Skeletal muscle tissue (tissue), 4 donors: ENCODE results near the gene CSTF3. TPM values are rescaled to one million over a fixed set of nuclear protein-coding genes. Genes with fewer than 3 reads are reported as not detected.
A peak's percentile ranks its signal among the peaks of the same experiment; 100 is the strongest.
"Not testable (repeated sequence)": the region's sequence is repeated elsewhere in the genome, so short reads cannot be mapped to it uniquely, and the experiment has no call there.

ENCODE experiments used
- H3K27ac ChIP-seq: one replicate; pipeline ENCODE4 v1.7.0; 2013; ENCODE audit warnings: mild to moderate bottlenecking, low read depth, low read length, inconsistent platforms
- H3K27me3 ChIP-seq, 3 donors: one replicate each; pipeline ENCODE4 v1.7.0; 2013; ENCODE audit warnings: low read length in 3 of 3; ENCODE audit not compliant: control insufficient read depth in 3 of 3, insufficient read depth in 3 of 3
- H3K36me3 ChIP-seq, 3 donors: one replicate each; pipeline ENCODE4 v1.7.0; 2013; ENCODE audit warnings: low read length in 3 of 3; ENCODE audit not compliant: control insufficient read depth in 3 of 3, insufficient read depth in 3 of 3
- H3K4me1 ChIP-seq, 3 donors: one replicate each; pipeline ENCODE4 v1.7.0; 2013; ENCODE audit warnings: low read length in 3 of 3, mild to moderate bottlenecking in 3 of 3; ENCODE audit not compliant: control insufficient read depth in 3 of 3, insufficient read depth in 3 of 3
- H3K4me3 ChIP-seq, 3 donors: one replicate each; pipeline ENCODE4 v1.7.0; 2013; ENCODE audit warnings: low read length in 3 of 3
- H3K9ac ChIP-seq, 3 donors: one replicate each; pipeline ENCODE4 v1.7.0; 2013; ENCODE audit warnings: low read length in 3 of 3, mild to moderate bottlenecking in 3 of 3, moderate library complexity in 2 of 3, low read depth in 1 of 3
- H3K9me3 ChIP-seq, 3 donors: one replicate each; pipeline ENCODE4 v1.7.0; 2013; ENCODE audit warnings: low read length in 3 of 3; ENCODE audit not compliant: control insufficient read depth in 3 of 3
- total RNA-seq: library from RNA; depleted of rRNA; stranded (reverse); fragments of >200 nt; gene quantifications from one replicate; pipeline ENCODE4 v1.2.3, GENCODE V29; 2014
- donor health status: Osteomylitis.

The CSTF3 gene
- total RNA-seq, 1 donor from 2014 or later: 50.6 TPM

GRCh38 chr11:33048701-33049100, 112.6 kb downstream of the CSTF3 start:
- not testable (repeated sequence) for H3K4me3 ChIP-seq, H3K4me1 ChIP-seq, H3K9me3 ChIP-seq, H3K9ac ChIP-seq, H3K27me3 ChIP-seq
- peak overlapping the region; percentile 19 for H3K27ac ChIP-seq
- peaks cover 0 to 12% (median 2%) of the 10 kb centered on the region in 3 donors for H3K36me3 ChIP-seq

GRCh38 chr11:33045551-33046255, 115.6 kb downstream of the CSTF3 start:
- Histone ChIP-seq H3K9me3 (no peaks in the 10 kb centered on the region), H3K27me3 (no peaks in the 10 kb centered on the region), H3K27ac (no peak overlapping the region), H3K4me1 (peaks cover 2 to 4% (median 3%) of the 10 kb centered on the region in 3 donors), H3K36me3 (peaks cover 0 to 12% (median 2%) of the 10 kb centered on the region in 3 donors), H3K9ac (no peak overlapping the region), H3K4me3 (no peak overlapping the region)

GRCh38 chr11:33044285-33044756, 117.0 kb downstream of the CSTF3 start:
- Histone ChIP-seq H3K27ac (no peak overlapping the region), H3K36me3 (peaks cover 0 to 12% (median 2%) of the 10 kb centered on the region in 3 donors), H3K4me1 (peaks cover 7 to 10% (median 8%) of the 10 kb centered on the region in 3 donors), H3K4me3 (no peak overlapping the region), H3K9me3 (no peaks in the 10 kb centered on the region), H3K27me3 (no peaks in the 10 kb centered on the region), H3K9ac (no peak overlapping the region)

GRCh38 chr11:33043221-33043830, 118.0 kb downstream of the CSTF3 start:
- Histone ChIP-seq H3K27ac (no peak overlapping the region), H3K4me3 (no peak overlapping the region), H3K9ac (no peak overlapping the region), H3K27me3 (no peaks in the 10 kb centered on the region), H3K9me3 (no peaks in the 10 kb centered on the region), H3K4me1 (peaks cover 7 to 10% (median 8%) of the 10 kb centered on the region in 3 donors), H3K36me3 (peaks cover 0 to 12% (median 2%) of the 10 kb centered on the region in 3 donors)

- no peaks in the 10 kb centered on the region for H3K27me3 ChIP-seq
- peaks cover 0 to 10% (median 0%) of the 10 kb centered on the region in 3 donors for H3K36me3 ChIP-seq
- H3K4me3 ChIP-seq: peak overlapping the region in 2 of 3 donors; percentile 34 to 97
- peaks cover 7 to 10% (median 8%) of the 10 kb centered on the region in 3 donors for H3K4me1 ChIP-seq
- H3K9ac ChIP-seq: peak overlapping the region in 1 of 3 donors; percentile 36
- no peak overlapping the region for H3K27ac ChIP-seq
- H3K9me3 ChIP-seq: no peaks in the 10 kb centered on the region
These were observed 120.3 kb downstream of the CSTF3 start for GRCh38 chr11:33040862-33041453.

GRCh38 chr11:33040033-33040861, 121.0 kb downstream of the CSTF3 start:
- Histone ChIP-seq H3K9me3 (no peaks in the 10 kb centered on the region), H3K27me3 (no peaks in the 10 kb centered on the region), H3K9ac (peak overlapping the region; percentile 75 to 96 (median 91)), H3K27ac (peak overlapping the region; percentile 97), H3K4me1 (peaks cover 7 to 10% (median 8%) of the 10 kb centered on the region in 3 donors), H3K36me3 (peaks cover 0 to 8% (median 0%) of the 10 kb centered on the region in 3 donors), H3K4me3 (peak overlapping the region; percentile 85 to 97 (median 97))

GRCh38 chr11:33039274-33040032, 121.8 kb downstream of the CSTF3 start, which contains the start of gene TCP11L1:
Gene TCP11L1, plus strand, starts transcription at chr11:33039572. Its CDS starts 4,202 bp downstream, at chr11:33043774.
- peaks cover 7 to 10% (median 8%) of the 10 kb centered on the region in 3 donors for H3K4me1 ChIP-seq
- no peaks in the 10 kb centered on the region for H3K27me3 ChIP-seq
- H3K36me3 ChIP-seq: peaks cover 0 to 3% (median 0%) of the 10 kb centered on the region in 3 donors
- peak within 1 kb of the TSS; percentile 97 for H3K27ac ChIP-seq
- H3K9ac ChIP-seq: peak within 1 kb of the TSS; percentile 75 to 96 (median 91)
- H3K4me3 ChIP-seq: peak within 1 kb of the TSS; percentile 85 to 97 (median 97)
- no peaks in the 10 kb centered on the region for H3K9me3 ChIP-seq

GRCh38 chr11:33035011-33035410, 126.3 kb downstream of the CSTF3 start:
- Histone ChIP-seq H3K4me3 (no peak overlapping the region), H3K27ac (no peak overlapping the region), H3K27me3 (no peaks in the 10 kb centered on the region), H3K4me1 (no peaks in the 10 kb centered on the region), H3K9ac (no peak overlapping the region), H3K36me3 (peaks cover 0 to 3% (median 0%) of the 10 kb centered on the region in 3 donors), H3K9me3 (no peaks in the 10 kb centered on the region)
